ENCODE data around the gene KDM1A.

Gene KDM1A

GRCh38 chr1:23039308-23039826, 20.1 kb downstream of the KDM1A start:
- Histone ChIP-seq H3K4me3 (replicated peaks; ENCODE audit: insufficient read depth, low read length) (no peak overlapping the region), H3K27ac (replicated peaks) (no peak overlapping the region), H3K27me3 (ENCODE audit: insufficient read depth, poor library complexity, severe bottlenecking) (no peaks in the 10 kb centered on the region)
- TF ChIP-seq REST (IDR thresholded peaks at IDR 0.05; ENCODE audit: insufficient replicate concordance, low read depth) (no peak), SPI1 (IDR thresholded peaks at IDR 0.05; ENCODE audit: borderline replicate concordance, low read depth) (no peak), POLR2AphosphoS5 (IDR thresholded peaks at IDR 0.05; ENCODE audit: low read depth) (no peak), CTCF (IDR thresholded peaks at IDR 0.05; ENCODE audit: insufficient read depth, low read length) (no peak), GABPA (IDR thresholded peaks at IDR 0.05; ENCODE audit: low read depth) (no peak)
- DNase-seq (ENCODE audit: low read depth in 1 of 2, low spot score in 1 of 2), result no peak

- H3K27me3 ChIP-seq (ENCODE audit: insufficient read depth, poor library complexity, severe bottlenecking), result no peaks in the 10 kb centered on the region
- no peak overlapping the region for H3K27ac ChIP-seq (replicated peaks)
- no peak for DNase-seq (ENCODE audit: low read depth in 1 of 2, low spot score in 1 of 2)
- no peak overlapping the region for H3K4me3 ChIP-seq (replicated peaks; ENCODE audit: insufficient read depth, low read length)
- no peak for TF ChIP-seq REST (IDR thresholded peaks at IDR 0.05; ENCODE audit: insufficient replicate concordance, low read depth)
- no peak for TF ChIP-seq SPI1 (IDR thresholded peaks at IDR 0.05; ENCODE audit: borderline replicate concordance, low read depth)
- TF ChIP-seq CTCF (IDR thresholded peaks at IDR 0.05; ENCODE audit: insufficient read depth, low read length), result no peak
- no peak for TF ChIP-seq POLR2AphosphoS5 (IDR thresholded peaks at IDR 0.05; ENCODE audit: low read depth)
- no peak for TF ChIP-seq GABPA (IDR thresholded peaks at IDR 0.05; ENCODE audit: low read depth)
Measured at GRCh38 chr1:23040509-23040908, 21.2 kb downstream of the KDM1A start.

- H3K4me3 ChIP-seq (replicated peaks; ENCODE audit: insufficient read depth, low read length), result no peak overlapping the region
- DNase-seq (ENCODE audit: low read depth in 1 of 2, low spot score in 1 of 2), result no peak
- no peaks in the 10 kb centered on the region for H3K27me3 ChIP-seq (ENCODE audit: insufficient read depth, poor library complexity, severe bottlenecking)
- H3K27ac ChIP-seq (replicated peaks), result no peak overlapping the region
- no peak for TF ChIP-seq REST (IDR thresholded peaks at IDR 0.05; ENCODE audit: insufficient replicate concordance, low read depth)
Measured at GRCh38 chr1:23044035-23044434, 24.8 kb downstream of the KDM1A start.

- H3K4me3 ChIP-seq (replicated peaks; ENCODE audit: insufficient read depth, low read length), result no peak overlapping the region
- no peaks in the 10 kb centered on the region for H3K27me3 ChIP-seq (ENCODE audit: insufficient read depth, poor library complexity, severe bottlenecking)
- H3K27ac ChIP-seq (replicated peaks), result no peak overlapping the region
- DNase-seq (ENCODE audit: low read depth in 1 of 2, low spot score in 1 of 2), result no peak
- no peak for TF ChIP-seq SPI1 (IDR thresholded peaks at IDR 0.05; ENCODE audit: borderline replicate concordance, low read depth)
Measured at GRCh38 chr1:23050201-23050600, 30.9 kb downstream of the KDM1A start.
